Sigmoid colon (tissue), 7 donors: Measurements from ENCODE around the gene TNFRSF9. TPM values are rescaled to one million over a fixed set of nuclear protein-coding genes. Genes with fewer than 3 reads are reported as not detected.

Source experiments
- DNase-seq: peaks from one replicate; pipeline ENCODE4 v3.0.0-alpha.2; 2019
- H3K27ac ChIP-seq, 4 donors: fragments of 200-600 bp; sonication (generic); one replicate each; pipeline ENCODE4 v1.5.1; 2016 to 2019; ENCODE audit warnings: mild to moderate bottlenecking in 1 of 4
- H3K27me3 ChIP-seq, 3 donors: fragments of 200-600 bp; sonication (generic); one replicate each; pipeline ENCODE4 v1.5.1; 2019; ENCODE audit warnings: mild to moderate bottlenecking in 1 of 3
- H3K36me3 ChIP-seq, 4 donors: fragments of 200-600 bp; sonication (generic); one replicate each; pipeline ENCODE4 v1.5.1; 2016 to 2019
- H3K4me1 ChIP-seq, 4 donors: fragments of 200-600 bp; sonication (generic); one replicate each; pipeline ENCODE4 v1.5.1; 2017 to 2019
- H3K4me3 ChIP-seq, 4 donors: fragments of 200-600 bp; sonication (generic); one replicate each; pipeline ENCODE4 v1.5.1; 2017 to 2019; ENCODE audit warnings: mild to moderate bottlenecking in 2 of 4, moderate library complexity in 1 of 4
- H3K9me3 ChIP-seq, 4 donors: fragments of 200-600 bp in 3 of 4; sonication (generic) in 3 of 4; one replicate each; pipeline versions ENCODE4 v1.5.1 to v1.6.1; 2013 to 2019
- CTCF ChIP-seq, 4 experiments: fragments of 450-650 bp in 3 of 4; fragments of 200-600 bp in 1 of 4; IDR thresholded peaks; one replicate each; pipeline ENCODE4 v1.5.1; 2016 to 2019; ENCODE audit warnings: antibody characterized with exemption in 4 of 4, mild to moderate bottlenecking in 3 of 4, moderate library complexity in 2 of 4
- EP300 ChIP-seq, 4 donors: sonication (generic); formaldehyde crosslinking; IDR thresholded peaks; one replicate each; pipeline ENCODE4 v1.6.1; 2017; ENCODE audit warnings: antibody characterized with exemption in 4 of 4
- POLR2A ChIP-seq, 2 donors: fragments of 450-650 bp; IDR thresholded peaks; one replicate each; pipeline ENCODE4 v1.6.1; 2016; ENCODE audit warnings: antibody characterized with exemption in 2 of 2, mild to moderate bottlenecking in 2 of 2, moderate library complexity in 2 of 2
- POLR2AphosphoS5 ChIP-seq, 4 donors: sonication (generic); formaldehyde crosslinking; IDR thresholded peaks; one replicate each; pipeline ENCODE4 v1.6.1; 2017; ENCODE audit warnings: antibody characterized with exemption in 4 of 4
- WGBS, 2 donors: extraction: QIAGEN DNeasy Blood & Tissue Kit; methylation state at CpG; one replicate each; pipeline ENCODE4 v1.1.7; 2013; 5-methylcytosine and 5-hydroxymethylcytosine counted together
- intact Hi-C: fragments of 100-400 bp; cut with DNase I; formaldehyde crosslinking; loops from one replicate; pipeline ENCODE4 v1.15.1; 2023
- polyA plus RNA-seq, 3 donors: library from polyadenylated mRNA; stranded (reverse); fragments of 200-250 nt; gene quantifications; one replicate each; pipeline ENCODE4 v1.2.3, GENCODE V29; 2013
- total RNA-seq, 4 donors: library from RNA; depleted of rRNA; stranded (reverse); fragments of >200 nt; gene quantifications; one replicate each; pipeline ENCODE4 v1.1.0, GENCODE V29; 2016
- donor health status: healthy with polysubstance abuse.
- donor health status: Bipolar disorder and iron deficiency.
- donor health status: healthy.

TNFRSF9 gene
- total and polyA plus RNA-seq, 7 donors = 1.2 to 1.7 TPM; not detected in 5

- H3K4me3 ChIP-seq = no peak overlapping the region
- WGBS, 2 donors = 83 to 84% methylated on average over 3 of the region's 3 CpGs
- H3K4me1 ChIP-seq = peaks cover 0 to 17% (median 7%) of the 10 kb centered on the region in 4 donors
- TF ChIP-seq CTCF (IDR thresholded peaks at IDR 0.05) (no peak), POLR2A (IDR thresholded peaks at IDR 0.05) (no peak), POLR2AphosphoS5 (IDR thresholded peaks at IDR 0.05) (no peak), EP300 (IDR thresholded peaks at IDR 0.05) (no peak)
- H3K27ac ChIP-seq = no peak overlapping the region
- H3K36me3 ChIP-seq = no peaks in the 10 kb centered on the region
- H3K9me3 ChIP-seq = no peaks in the 10 kb centered on the region
- intact Hi-C loops = no loop called here
- H3K27me3 ChIP-seq = peaks cover 0 to 24% (median 0%) of the 10 kb centered on the region in 3 donors
- no peak for DNase-seq
Observed at GRCh38 chr1:7940034-7940433, 605 bp downstream of the TNFRSF9 start.

GRCh38 chr1:7938070-7938469, 2.6 kb downstream of the TNFRSF9 start:
- Histone ChIP-seq H3K27me3 (peaks cover 0 to 31% (median 0%) of the 10 kb centered on the region in 3 donors), H3K27ac (no peak overlapping the region), H3K4me3 (no peak overlapping the region), H3K4me1 (peaks cover 0 to 17% (median 7%) of the 10 kb centered on the region in 4 donors), H3K36me3 (no peaks in the 10 kb centered on the region), H3K9me3 (no peaks in the 10 kb centered on the region)
- DNase-seq = no peak
- WGBS, 2 donors = 8 to 48% methylated on average over 3 of the region's 3 CpGs
- TF ChIP-seq CTCF (IDR thresholded peaks at IDR 0.05) (no peak), POLR2A (IDR thresholded peaks at IDR 0.05) (no peak), POLR2AphosphoS5 (IDR thresholded peaks at IDR 0.05) (no peak)
- intact Hi-C loops = no loop called here

GRCh38 chr1:7932524-7933138, 8.0 kb downstream of the TNFRSF9 start:
- no peak for DNase-seq
- Histone ChIP-seq H3K9me3 (no peaks in the 10 kb centered on the region), H3K4me1 (no peaks in the 10 kb centered on the region), H3K27me3 (peaks cover 0 to 42% (median 0%) of the 10 kb centered on the region in 3 donors), H3K36me3 (no peaks in the 10 kb centered on the region), H3K27ac (no peak overlapping the region), H3K4me3 (no peak overlapping the region)
- 64 to 76% methylated on average over 15 of the region's 15 CpGs for WGBS, 2 donors
- TF ChIP-seq EP300 (IDR thresholded peaks at IDR 0.05) (no peak), POLR2A (IDR thresholded peaks at IDR 0.05) (no peak), POLR2AphosphoS5 (IDR thresholded peaks at IDR 0.05) (no peak), CTCF (IDR thresholded peaks at IDR 0.05) (no peak)
- intact Hi-C loops = no loop called here

GRCh38 chr1:7931446-7931812, 9.2 kb downstream of the TNFRSF9 start:
- Histone ChIP-seq H3K4me3 (no peak overlapping the region), H3K36me3 (no peaks in the 10 kb centered on the region), H3K27me3 (peaks cover 0 to 43% (median 2%) of the 10 kb centered on the region in 3 donors), H3K27ac (no peak overlapping the region), H3K4me1 (no peaks in the 10 kb centered on the region), H3K9me3 (no peaks in the 10 kb centered on the region)
- intact Hi-C loops = no loop called here
- TF ChIP-seq POLR2A (IDR thresholded peaks at IDR 0.05) = no peak
- TF ChIP-seq CTCF (IDR thresholded peaks at IDR 0.05) = no peak
- TF ChIP-seq EP300 (IDR thresholded peaks at IDR 0.05) = no peak
- no peak for TF ChIP-seq POLR2AphosphoS5 (IDR thresholded peaks at IDR 0.05)
- 53 to 64% methylated on average over 2 of the region's 2 CpGs for WGBS, 2 donors
- DNase-seq = no peak
